Stimulated activated CD4-positive, alpha-beta T cell treated with anti-CD3 and anti-CD28 coated beads, Interleukin-2, amount 100 ng/mL, for 4 hours (primary cell): ENCODE data around the gene FOXJ1.

Source experiments
- DNase-seq: peaks from one replicate; pipeline ENCODE4 v3.0.0-alpha.2; 2020; ENCODE audit warnings: low read depth

Gene FOXJ1

DNA sequence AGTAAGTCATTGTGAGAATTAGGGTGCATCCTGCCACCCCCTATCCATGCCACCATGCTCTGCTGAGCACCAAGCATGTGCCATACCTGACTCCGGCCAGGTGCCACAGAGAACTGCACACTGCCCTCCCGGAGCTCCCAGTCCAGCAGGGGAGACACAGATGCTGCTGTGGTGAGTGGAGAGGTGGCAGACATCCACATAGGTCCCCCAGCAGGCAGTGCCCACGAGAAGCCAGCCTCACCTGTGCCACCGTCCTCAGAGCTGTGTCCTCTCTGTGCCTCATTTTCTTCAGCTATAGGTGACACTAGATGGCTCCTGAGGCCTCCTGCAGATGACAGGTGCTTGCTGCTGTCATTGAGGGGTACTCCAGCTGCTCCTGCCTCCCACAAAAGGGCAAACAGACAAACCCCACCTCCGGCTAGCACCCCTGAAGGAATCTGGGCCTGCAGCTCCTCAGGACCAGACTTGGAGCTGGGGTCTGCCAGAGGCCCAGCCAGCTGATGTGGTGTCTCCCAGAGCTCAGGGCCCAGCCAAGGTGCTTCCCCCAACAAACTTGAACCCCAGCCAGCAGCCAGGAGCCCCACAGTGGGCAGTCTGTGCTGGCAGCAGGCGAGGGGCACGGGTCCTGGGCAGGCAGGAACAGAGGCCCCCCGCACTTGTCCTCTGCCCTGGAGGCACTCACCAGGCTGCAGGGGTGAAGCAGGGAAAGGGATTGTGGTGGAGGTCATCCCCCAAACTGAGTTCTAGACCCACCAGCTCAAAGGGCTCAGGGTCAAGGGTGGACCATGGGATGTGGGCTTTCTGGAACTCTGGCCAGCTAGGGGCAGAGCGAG is 17.1 kb downstream of the FOXJ1 start:
- DNase-seq: no peak

DNA sequence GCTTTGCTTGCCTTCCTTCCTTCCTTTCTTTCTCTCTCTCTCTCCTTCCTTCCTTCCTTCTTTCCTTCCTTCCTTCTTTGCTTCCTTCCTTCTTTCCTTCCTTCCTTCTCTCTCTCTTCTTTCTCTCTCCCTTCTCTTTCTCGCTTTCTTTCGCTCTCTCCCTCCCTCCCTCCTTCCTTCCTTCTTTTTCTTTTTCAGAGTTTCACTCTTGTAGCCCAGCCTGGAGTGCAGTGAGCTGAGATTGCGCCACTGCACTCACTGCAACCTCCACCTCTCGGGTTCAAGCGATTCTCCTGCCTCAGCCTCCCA is 17.9 kb downstream of the FOXJ1 start:
- DNase-seq: no peak

DNA sequence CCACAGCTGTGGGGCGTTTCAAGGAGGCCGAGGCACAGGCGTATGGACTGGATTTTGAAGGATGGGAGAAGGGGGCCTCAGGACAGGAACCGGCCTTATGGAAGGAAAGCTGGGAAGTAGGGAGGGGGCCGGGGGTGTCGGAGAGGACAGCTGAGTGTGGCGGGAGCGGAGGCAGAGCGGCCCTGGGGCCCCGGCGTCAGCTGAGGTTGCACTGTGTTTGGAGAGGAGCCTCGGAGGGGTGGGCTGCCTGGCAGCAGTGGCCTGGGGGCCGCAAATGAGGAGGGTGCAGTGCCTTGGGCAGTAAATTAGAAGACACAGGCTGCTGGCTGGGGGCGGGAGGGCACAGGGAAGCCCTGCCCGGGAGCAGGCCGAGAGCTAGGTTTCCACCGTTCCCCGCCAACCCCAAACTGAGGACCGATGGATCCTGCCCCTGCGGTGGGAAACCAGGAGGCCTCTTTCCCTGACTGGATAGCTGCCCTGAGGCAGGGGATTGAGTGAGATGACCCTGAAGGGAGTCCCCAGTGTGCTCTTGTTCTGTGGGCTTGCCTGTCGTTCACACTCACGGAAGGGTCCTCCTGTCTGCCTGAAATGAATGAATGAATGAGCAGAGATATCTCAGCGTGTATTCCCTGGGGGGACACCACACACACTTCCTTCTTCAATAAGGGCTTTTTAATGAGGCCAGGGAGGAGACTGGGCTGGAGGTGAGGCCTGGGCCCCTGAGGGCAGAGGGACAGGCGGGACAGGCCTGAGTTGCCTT is 18.4 kb downstream of the FOXJ1 start:
- DNase-seq: no peak

DNA sequence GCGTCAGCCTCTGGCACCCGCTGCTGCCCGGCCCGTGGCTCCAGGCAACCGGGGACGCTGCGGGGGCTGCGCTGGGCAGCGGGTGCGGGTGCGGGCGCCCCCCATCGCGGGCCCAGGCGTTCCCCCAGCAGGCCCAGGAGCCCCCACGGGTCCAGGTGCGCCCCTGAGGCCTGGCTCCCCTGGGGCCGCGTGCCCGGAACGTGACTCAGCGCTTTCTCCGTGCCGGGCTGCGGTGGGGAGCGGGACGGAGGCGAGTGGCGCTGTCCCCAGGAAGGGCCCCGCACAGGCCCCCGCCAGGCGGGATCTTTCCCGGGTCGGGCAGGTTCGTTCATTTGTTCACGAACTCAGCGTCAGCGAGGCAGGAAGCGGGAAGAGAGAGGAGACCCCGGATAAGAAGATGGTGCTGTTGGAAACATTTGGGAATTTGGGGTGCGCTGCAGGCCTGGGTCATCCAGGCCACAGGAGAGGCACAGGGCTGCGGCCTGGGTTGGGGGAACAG is 19.1 kb downstream of the FOXJ1 start:
- no peak for DNase-seq

DNA sequence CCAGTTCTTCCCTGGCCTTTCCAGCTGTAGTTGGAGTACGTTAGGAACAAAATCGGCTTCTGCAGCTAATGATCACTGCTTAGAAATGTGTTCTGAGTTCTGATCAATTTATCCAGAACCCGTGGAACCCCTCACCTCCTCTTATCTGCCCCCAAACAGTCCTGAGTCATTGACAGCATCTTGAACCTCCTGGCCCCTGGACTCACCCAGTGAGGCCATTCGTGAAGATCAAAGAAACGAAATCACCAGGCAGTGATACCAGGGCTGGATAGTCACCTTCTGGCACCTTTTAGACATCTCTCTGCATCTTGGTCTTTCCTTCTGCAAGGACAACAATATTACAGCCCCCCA is 20.4 kb downstream of the FOXJ1 start:
- DNase-seq: no peak

DNA sequence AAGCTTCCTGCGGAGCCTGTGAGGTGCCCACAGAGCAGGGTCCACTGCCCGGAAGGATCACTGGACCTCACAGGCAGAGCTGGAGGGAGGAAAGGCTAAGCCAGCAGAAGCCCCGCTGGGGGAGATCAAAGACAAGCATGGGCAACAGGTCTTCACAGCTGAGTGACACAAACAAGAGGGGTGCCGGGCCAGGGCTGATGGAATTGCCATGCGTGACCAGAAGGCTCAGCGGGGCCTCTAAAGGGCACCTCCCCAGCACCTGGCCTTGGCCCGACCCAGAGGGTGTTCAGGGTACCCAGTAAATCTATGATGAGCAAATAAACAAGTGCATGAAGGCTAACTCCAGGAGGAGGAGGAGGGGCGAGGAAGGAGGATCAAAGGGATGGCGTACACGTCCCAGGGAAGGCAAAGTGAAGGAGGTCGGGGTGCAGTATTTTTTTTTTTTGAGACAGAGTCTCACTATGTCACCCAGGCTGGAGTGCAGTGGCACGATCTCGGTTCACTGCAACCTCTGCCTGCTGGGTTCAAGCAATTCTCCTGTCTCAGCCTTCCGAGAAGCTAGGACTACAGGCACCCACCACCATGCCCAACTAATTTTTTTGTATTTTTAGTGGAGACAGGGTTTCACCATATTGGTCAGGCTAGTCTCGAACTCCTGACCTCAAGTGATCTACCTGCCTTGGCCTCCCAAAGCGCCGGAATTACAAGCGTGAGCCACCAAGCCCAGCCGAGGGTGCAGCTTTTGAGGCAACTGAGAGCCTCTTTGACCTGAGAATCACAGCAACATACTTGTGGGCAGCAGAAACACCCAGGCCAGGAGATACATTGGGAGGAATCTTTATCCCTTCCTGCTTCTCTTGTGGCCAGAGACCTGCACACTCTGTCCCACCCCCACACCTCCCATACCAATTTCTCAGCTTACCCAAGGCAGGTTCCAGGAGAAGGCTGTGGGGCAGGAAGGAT is 21.4 kb downstream of the FOXJ1 start:
- DNase-seq: no peak

DNA sequence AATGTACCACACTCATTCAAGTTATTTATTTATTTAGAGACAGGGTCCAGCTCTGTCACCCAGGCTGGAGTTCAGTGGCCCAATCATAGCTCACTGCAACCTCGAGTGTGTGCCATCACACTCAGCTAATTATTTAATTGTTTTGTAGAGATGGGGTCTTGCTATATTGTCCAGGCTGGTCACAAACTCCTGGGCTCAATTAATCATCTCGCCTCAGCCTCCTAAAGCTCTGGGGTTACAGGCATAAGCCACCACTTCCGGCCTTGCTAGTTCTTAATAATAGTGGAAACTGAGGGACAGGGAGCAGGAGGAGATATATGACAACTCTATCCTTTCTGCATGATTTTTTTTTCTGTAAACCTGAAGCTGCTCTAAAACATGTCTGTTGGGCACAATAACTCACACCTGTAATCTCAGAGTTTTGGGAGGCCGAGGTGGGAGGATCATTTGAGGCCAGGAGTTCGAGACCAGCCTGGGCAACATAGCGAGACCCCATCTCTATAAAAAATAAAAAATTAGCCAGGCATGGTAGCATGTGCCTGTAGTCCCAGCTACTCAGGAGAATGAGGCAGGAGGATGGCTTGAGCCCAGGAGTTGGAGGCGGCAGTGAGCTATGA is 25.8 kb downstream of the FOXJ1 start:
- no peak for DNase-seq

DNA sequence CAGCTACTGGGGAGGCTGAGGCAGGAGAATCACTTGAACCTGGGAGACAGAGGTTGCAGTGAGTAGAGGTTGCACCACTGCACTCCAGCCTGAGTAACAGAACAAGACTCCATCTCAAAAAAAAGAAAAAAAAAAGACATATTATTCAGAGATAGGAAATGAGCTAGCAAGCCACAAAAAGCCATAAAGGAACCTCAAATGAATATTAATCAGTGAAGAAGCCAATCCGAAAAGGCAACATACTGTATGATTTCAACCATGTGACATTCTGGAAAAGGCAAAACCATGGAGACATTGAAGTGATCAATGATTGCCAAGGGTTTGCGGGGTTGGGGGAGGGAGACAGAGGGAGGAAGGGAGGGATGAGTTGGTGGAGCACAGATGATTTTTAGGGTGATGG is 29.1 kb downstream of the FOXJ1 start:
- no peak for DNase-seq

DNA sequence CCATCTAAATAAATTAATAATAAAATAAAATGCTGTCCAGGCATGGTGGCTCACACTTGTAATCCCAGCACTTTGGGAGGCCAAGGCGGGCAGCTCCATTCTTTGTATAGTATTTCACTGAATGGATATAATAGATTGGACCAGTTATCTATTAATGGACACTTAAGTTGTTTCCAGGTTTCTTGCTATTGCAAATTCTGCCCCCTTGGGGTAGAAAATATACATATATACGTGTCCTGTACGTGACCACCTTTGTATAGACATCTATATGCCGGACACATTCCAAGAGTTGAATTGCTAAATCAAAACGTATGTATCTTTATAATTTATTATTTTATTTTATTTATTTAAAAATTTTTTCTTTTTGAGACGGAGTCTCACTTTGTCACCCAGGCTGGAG is 33.5 kb downstream of the FOXJ1 start:
- DNase-seq: no peak

DNA sequence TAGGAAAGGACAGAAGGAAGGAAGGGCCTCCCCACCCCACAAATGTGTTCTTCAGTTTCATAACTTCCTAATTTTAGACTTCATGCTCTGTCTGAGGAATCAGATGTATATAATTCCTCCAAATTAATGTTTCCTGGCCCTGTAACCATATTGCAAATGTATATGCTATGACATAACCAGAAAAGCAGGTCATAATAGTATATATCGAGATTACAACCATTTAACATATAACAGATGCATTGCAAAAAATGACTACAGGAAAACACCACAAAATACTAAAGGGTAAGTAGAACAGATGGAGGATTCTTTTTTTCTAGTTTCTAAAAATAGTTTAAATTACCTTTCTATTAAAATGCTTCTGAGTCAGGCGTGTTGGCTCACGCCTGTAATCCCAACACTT is 34.3 kb downstream of the FOXJ1 start:
- DNase-seq: no peak

DNA sequence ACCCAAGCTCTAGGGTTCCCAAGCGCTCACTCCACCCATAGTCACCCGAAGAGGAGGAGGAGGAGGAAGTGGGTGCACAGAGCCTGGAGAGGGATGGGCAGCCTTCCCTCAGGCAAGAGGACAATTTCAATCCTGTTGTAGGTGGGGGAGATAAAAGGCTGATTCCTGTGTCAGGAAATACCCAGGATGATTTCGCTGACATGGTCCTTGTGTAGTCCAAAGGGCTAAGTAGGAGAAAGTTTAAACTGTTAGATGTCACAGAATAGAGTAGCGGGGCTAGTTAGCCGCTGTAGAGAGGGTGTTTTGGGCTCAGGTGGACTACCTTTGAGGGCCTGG is 36.2 kb downstream of the FOXJ1 start:
- DNase-seq: no peak

DNA sequence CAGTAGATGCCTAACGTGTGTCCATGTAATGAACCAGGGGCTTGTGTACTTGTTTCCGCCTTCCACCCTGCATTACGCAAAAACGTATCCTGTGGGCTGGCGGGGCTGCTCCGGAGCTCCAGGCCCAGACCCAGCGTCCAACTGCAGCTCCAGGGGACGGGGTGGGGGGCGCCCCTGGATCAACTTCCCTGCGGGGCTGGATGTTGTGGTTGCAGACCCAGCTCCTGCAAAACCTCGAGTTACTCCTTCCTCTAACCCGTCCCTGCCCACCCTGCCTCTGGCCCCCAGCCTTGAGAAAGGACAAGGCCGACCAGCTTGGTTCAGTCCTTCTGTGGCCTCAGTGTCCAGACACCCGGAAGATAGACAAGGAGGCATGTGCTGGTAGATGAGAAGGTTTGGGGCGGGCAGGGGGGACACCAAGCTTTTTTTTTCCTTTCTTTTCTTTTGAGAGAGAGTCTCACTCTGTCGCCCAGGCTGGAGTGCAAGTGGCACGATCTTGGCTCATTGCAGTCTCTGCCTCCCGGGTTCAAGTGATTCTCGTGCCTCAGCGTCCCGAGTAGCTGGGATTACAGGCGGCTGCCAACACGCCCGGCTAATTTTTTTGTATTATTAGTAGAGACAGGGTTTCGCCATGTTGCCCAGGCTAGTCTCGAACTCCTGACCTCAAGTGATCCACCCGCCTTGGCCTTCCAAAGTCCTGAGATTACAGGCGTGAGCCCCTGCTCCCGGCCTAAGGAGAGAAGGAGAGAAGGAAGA is 36.7 kb downstream of the FOXJ1 start:
- no peak for DNase-seq

DNA sequence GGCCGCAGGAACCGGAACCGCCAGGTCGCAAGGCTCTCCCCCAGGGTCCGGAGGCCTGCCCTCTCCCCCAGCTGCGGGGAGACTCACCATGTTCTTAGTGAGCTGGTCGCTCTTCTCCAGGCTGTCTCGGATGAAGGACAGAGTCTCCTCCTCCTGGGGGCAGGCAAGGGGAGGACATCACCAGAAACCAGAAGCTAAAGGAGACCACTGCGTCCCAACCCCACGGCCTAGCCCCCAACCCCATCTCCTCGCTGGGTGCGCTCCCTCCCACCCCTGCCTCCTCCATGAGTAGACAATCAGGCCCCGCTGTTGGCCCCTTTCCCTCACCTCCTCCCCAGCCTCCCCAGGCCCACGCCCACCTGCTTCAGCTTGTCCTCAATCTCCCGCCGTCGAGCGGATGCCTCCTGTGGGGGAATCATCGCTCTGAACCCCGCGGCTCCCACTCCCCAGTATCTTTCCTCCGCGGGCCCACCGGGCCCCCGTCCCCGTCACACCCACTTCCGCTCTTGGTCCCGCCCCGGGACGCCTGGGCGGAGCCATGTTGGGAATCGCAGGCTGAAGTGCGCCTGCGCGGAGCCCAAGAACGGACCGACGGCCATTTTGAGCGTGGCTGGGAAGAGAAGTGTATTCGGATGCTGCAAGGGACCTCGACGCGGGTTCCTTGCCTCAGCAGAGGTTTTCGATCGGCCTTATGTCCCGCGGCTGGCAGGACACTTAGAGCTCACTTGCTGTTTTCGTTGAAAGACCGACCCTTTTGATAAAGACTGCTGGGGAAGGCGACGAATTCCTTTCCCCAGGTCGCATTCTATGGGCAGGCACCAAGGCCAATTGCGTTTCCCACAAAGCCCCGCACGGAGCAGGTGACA is 37.5 kb downstream of the FOXJ1 start, which contains the start of gene EXOC7:
Gene EXOC7 (minus strand): TSS at position 514 of the 866 bp plus-strand sequence. CDS start 95 bp downstream, at position 419.
- peak; percentile 86 for DNase-seq

DNA sequence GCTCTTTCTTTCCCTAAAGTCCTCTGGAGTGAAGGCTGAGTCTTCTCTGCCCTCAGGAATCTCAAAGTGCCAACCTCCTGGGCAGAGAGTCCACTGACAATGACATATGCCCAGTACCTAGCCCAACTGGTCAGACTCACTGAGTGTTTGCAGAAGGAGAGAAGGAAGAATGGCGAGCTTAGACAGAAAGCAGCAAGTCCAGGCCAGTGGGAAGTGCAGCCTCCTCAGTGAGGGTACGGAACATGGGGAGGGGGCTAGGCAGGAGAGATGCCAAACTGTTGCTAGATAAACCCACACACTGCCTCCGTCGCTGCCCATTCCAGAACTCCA is 38.1 kb downstream of the FOXJ1 start:
- no peak for DNase-seq

DNA sequence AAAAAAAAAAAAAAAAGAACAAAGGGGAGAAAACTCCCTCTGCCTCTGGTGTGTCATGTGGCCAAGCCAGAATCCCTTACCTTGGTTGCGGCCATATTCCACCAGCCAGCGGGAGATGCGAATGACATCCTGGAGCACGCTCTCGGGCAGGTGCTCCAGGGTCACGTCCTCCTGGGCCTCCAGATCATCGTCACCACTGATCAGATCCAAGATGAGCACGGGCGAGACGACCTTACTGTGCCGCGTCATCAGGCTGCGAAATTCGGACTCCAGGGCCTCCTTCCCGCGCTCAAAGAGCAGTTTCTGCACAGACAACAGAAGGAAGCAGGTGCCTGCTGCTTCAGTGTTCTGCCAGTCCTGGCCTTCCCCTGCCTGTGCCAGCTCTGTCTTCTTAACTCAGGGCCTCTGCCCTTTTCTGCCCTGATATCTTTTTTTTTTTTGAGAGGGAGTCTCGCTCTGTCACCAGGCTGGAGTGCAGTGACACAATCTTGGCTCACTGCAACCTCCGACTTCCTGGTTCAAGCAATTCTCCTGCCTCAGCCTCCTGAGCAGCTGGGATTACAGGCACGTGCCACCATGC is 43.2 kb downstream of the FOXJ1 start:
- no peak for DNase-seq

DNA sequence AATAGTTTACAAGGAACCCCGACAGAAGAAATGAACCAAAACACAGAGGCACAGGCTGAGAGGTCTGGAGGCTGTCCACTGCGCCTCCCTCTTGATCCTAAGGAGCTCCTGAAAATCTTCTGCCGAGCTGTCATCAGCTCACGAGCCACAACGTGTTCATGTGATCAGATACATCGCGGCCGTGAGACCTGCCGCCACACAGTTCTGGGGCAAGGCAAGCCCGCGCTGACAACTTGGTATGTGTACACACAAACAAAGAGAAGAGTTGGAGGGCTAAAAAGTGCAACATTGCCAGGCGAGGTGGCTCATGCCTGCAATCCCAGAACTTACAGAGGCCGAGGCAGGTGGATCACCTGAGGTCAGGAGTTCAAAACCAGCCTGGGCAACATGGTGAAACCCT is 45.1 kb downstream of the FOXJ1 start:
- DNase-seq: no peak

DNA sequence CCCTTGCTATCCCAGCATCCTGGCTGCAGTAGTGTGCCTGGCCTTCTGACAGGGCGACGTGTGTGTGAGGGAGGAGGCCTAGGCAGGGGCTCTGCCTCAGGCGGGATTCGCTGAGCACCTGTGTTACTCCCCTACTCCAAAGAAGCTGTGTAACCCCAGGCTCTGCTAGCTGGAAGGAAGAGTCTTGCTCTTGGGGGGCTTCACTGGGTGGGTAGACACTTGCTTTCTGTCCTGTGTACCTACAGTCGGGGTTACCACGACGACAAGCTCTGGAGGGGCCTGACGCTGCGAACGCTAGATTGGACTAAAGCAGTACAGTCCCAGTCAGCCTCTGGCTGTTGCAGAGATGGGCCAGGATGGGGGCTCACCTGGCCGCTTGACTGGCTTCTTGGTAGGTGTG is 47.0 kb downstream of the FOXJ1 start:
- DNase-seq: no peak

DNA sequence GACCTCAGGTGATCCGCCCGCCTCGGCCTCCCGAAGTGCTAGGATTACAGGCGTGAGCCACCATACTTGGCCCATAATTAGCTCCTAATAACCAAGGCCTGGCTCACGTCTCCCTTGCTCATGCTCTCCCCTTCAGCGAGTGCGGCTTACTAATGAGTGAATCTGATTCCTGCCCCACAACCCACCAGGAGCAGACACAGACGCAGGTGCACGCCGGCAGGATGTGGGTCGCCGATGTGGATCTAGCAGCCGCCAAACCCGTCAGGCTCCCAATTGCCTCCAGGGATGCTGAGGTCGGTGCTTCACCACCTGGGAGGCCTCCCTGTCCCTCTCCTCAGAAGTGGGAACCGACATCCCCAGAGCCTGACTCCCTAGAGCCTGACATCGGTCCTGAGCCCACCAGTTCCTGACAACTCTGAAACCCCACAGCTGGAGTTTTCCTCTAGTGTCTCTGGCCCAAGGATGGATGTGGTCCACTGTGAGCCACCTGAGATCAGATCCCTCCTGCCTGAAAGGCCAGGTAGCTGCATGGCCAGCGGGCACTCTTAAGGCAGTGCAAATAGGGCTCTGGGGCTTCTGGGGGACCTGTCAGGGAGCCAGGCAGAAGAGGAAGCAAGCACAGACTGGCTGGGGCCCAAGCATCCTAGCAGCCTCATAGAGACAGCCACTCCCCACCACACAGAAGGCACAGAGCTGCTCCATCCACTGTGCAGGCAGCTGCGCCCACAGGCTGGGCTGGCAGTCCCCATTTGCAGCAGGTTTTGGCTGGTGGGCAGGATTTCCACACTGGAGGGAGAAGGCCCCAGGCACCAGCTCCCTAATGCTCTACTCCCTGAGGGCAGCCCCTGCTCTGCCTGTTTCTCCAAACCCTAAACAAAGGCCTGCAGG is 48.3 kb downstream of the FOXJ1 start:
- DNase-seq: no peak
